Activated T-cell treated with anti-CD3 and anti-CD28 coated beads, Interleukin-2, amount 50 U/mL, for 1 hour (primary cell): Measurements from ENCODE around the gene MYBBP1A.

ENCODE experiments used
- DNase-seq: peaks from one replicate; pipeline ENCODE4 v3.0.0-alpha.2; 2020

Gene MYBBP1A

GRCh38 chr17:4565209-4566141 is 10.3 kb upstream of the MYBBP1A start:
- peak; percentile 46 for DNase-seq

GRCh38 chr17:4562015-4562969 is 7.1 kb upstream of the MYBBP1A start:
- no peak for DNase-seq

- no peak for DNase-seq
Observed at GRCh38 chr17:4560837-4561256, 5.7 kb upstream of the MYBBP1A start.

- no peak for DNase-seq
Observed at GRCh38 chr17:4560421-4560820, 5.2 kb upstream of the MYBBP1A start, which contains the start of gene GGT6. Gene GGT6, minus strand, starts transcription at chr17:4560577. Its CDS starts 56 bp downstream, at chr17:4560521.

- no peak for DNase-seq
Observed at GRCh38 chr17:4559966-4560365, 4.8 kb upstream of the MYBBP1A start.

GRCh38 chr17:4559139-4559791 is 4.1 kb upstream of the MYBBP1A start:
- DNase-seq = no peak

- DNase-seq = no peak
Observed at GRCh38 chr17:4558347-4558971, 3.3 kb upstream of the MYBBP1A start.

GRCh38 chr17:4557626-4558346 is 2.6 kb upstream of the MYBBP1A start:
- DNase-seq = no peak

- DNase-seq = no peak
Observed at GRCh38 chr17:4556996-4557395, 1.8 kb upstream of the MYBBP1A start.

- DNase-seq = no peak
Observed at GRCh38 chr17:4555873-4556759, 932 bp upstream of the MYBBP1A start.

GRCh38 chr17:4554441-4554996 is 665 bp downstream of the MYBBP1A start:
- DNase-seq = no peak

GRCh38 chr17:4553669-4554068 is 1.5 kb downstream of the MYBBP1A start:
- DNase-seq = no peak

- DNase-seq = no peak
Observed at GRCh38 chr17:4551796-4552525, 3.2 kb downstream of the MYBBP1A start.

- DNase-seq = no peak
Observed at GRCh38 chr17:4551141-4551540, 4.0 kb downstream of the MYBBP1A start.

GRCh38 chr17:4550534-4551039 is 4.6 kb downstream of the MYBBP1A start:
- DNase-seq = no peak

- DNase-seq = no peak
Observed at GRCh38 chr17:4549781-4550533, 5.2 kb downstream of the MYBBP1A start.

GRCh38 chr17:4548721-4549531 is 6.3 kb downstream of the MYBBP1A start:
- DNase-seq = no peak

- no peak for DNase-seq
Observed at GRCh38 chr17:4548061-4548461, 7.1 kb downstream of the MYBBP1A start.
